Measurements from ENCODE around the gene PDE5A.

The PDE5A gene

DNA sequence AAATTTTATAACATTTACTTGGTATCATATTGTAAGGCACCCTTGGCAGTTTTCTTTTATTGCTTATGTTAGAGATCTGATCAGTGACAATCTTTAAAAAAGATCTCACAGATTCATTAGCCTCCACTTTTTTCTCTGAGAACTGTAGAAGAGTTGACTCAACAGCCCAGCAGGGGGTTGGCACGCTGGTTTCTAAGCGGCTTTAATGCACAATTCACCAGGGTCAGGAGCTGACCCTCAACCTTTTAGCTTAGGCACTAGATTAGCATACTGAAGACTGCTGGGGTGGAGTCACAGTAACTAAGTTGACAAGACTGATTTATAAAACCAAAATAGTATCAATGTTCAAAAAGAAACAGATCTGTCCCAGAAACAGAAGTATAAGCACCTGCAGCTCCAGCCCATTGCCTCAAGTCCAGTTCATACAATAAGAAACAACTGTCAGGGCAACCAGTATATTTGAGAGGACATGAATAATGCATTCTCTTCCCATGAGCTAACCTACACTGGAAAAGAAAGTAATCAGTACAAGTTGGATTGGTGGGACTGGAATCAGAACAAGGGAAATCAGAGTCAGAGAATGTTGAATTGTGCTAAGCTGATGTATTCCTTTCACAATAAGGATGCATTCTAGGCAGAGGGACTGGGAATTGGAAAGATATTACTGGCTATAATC, 77.6 kb downstream of the PDE5A start:
- DNase-seq (ENCODE audit: low spot score) = no peak
- TF ChIP-seq, protein P1, sequence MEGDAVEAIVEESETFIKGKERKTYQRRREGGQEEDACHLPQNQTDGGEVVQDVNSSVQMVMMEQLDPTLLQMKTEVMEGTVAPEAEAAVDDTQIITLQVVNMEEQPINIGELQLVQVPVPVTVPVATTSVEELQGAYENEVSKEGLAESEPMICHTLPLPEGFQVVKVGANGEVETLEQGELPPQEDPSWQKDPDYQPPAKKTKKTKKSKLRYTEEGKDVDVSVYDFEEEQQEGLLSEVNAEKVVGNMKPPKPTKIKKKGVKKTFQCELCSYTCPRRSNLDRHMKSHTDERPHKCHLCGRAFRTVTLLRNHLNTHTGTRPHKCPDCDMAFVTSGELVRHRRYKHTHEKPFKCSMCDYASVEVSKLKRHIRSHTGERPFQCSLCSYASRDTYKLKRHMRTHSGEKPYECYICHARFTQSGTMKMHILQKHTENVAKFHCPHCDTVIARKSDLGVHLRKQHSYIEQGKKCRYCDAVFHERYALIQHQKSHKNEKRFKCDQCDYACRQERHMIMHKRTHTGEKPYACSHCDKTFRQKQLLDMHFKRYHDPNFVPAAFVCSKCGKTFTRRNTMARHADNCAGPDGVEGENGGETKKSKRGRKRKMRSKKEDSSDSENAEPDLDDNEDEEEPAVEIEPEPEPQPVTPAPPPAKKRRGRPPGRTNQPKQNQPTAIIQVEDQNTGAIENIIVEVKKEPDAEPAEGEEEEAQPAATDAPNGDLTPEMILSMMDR (IDR thresholded peaks at IDR 0.05; ENCODE audit: extremely low read depth, insufficient read depth, missing control alignments) = no peak
- in situ Hi-C loops (cut with MboI; ENCODE audit: low pct_unique_long_range_greater_than_20kb, low sequenced_read_pairs, unreplicated experiment) = no loop called here

DNA sequence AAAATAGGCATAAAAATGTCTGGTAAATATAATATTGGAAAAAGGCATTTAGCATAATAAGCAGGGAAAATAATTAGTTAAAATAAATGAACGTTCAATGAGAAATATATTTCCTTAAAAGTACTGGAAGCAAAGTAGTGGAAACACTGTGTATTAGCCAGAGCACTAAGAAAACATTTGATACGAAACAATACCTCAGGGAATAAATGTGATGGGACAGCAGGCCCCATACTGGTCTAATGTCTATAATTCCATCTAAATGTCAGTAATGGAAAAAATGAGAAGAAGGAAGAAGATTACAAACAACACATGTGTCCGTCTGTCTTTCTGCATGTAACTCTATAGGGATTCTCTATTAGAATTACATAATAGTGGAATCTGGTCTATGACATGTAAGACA, 79.0 kb downstream of the PDE5A start:
- TF ChIP-seq, protein P1 (IDR thresholded peaks at IDR 0.05; ENCODE audit: extremely low read depth, insufficient read depth, missing control alignments) = no peak
- DNase-seq (ENCODE audit: low spot score) = no peak
- in situ Hi-C loops (cut with MboI; ENCODE audit: low pct_unique_long_range_greater_than_20kb, low sequenced_read_pairs, unreplicated experiment) = no loop called here

DNA sequence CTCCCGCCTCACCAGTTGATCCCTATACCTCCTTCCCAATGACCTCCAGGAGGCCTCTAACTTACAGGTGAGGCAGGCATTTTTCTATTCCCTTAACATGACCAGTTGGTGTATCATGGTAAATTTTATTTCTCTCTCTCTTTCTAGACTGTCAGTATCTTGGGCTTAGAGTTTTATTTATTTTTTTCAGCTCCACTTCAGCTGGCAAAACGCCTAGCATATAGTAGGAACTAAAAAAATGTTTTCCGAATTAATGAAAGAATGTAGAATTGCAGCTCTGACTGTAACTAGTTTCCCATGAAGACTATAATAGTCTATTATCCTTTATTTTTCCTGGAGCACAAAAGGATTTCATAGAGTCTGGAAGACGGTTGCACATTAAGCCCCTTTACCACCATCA, 84.8 kb downstream of the PDE5A start:
- in situ Hi-C loops (cut with MboI; ENCODE audit: low pct_unique_long_range_greater_than_20kb, low sequenced_read_pairs, unreplicated experiment) = no loop called here
- DNase-seq (ENCODE audit: low spot score) = no peak
- TF ChIP-seq, protein P1 (IDR thresholded peaks at IDR 0.05; ENCODE audit: extremely low read depth, insufficient read depth, missing control alignments) = no peak

DNA sequence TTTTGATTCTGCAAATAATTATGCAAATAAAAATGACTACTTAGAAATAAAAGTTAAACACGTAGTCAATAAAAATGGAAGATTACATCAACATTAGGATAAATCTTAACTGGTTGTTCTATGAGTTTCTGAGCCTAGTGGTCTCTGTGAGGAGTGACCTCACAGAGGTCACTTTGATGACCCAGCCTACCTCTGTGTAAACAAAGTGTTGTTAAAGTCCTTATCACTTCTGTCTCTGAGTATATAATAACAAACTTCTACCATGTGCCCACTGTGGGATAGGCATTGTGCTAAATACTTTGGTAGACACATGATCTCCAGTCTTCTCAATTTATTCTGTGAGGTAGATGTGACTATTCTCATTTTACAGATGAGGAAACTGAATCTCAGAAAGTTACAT, 85.4 kb downstream of the PDE5A start:
- TF ChIP-seq, protein P1 (IDR thresholded peaks at IDR 0.05; ENCODE audit: extremely low read depth, insufficient read depth, missing control alignments) = no peak
- in situ Hi-C loops (cut with MboI; ENCODE audit: low pct_unique_long_range_greater_than_20kb, low sequenced_read_pairs, unreplicated experiment) = no loop called here
- no peak for DNase-seq (ENCODE audit: low spot score)

DNA sequence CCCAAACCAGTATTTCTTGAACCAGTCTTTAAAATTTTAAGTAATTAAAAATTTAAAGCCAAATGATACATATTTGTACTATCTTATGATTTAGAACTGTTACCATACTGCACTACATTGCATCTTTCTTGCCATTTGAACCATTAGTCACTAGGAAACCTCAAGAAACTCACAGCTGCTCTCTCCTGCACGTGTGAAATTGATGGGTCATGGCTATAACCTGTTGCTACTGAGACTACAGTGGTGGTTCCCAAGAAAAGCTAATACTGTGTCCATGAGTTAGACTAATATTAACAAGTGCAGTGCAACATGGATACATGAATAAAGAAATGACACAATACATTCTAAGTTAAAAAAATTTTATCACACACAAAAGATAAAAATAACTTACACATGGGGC, 88.4 kb downstream of the PDE5A start:
- TF ChIP-seq, protein P1 (IDR thresholded peaks at IDR 0.05; ENCODE audit: extremely low read depth, insufficient read depth, missing control alignments) = no peak
- no peak for DNase-seq (ENCODE audit: low spot score)
- in situ Hi-C loops (cut with MboI; ENCODE audit: low pct_unique_long_range_greater_than_20kb, low sequenced_read_pairs, unreplicated experiment) = no loop called here

DNA sequence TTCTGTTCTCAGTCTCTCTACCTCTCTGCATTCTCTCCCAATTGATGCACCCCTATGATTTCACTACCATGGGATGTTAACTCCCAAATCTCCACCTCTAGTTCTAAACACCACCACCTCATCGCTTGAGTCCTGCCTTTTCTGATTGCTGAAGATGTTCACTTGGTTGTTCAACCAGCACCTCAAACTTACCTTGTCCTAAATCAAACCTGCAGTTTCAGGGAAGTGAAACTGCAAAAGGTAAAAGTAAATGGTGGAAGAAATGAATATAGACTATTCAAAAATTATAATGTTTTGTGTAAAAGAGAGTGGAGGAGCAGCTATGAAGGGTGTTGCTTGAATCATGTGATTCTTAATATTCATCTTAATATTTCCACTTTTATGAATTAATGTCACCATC, 91.0 kb downstream of the PDE5A start:
- TF ChIP-seq, protein P1 (IDR thresholded peaks at IDR 0.05; ENCODE audit: extremely low read depth, insufficient read depth, missing control alignments) = no peak
- in situ Hi-C loops (cut with MboI; ENCODE audit: low pct_unique_long_range_greater_than_20kb, low sequenced_read_pairs, unreplicated experiment) = no loop called here
- DNase-seq (ENCODE audit: low spot score) = no peak

Measured in GM13977 (cell line).